GM19240 (cell line): ENCODE measurements around the gene LMTK3.
"Not testable (repeated sequence)": the region's sequence is repeated elsewhere in the genome, so short reads cannot be mapped to it uniquely, and the experiment has no call there.

ENCODE experiments used
- DNase-seq: peaks from one replicate; pipeline ENCODE4 v3.0.0; 2011; ENCODE audit warnings: low spot score; ENCODE audit not compliant: insufficient read length

The LMTK3 gene

GRCh38 chr19:48541813-48542212 lies 30.2 kb upstream of the LMTK3 start:
- no peak for DNase-seq

- DNase-seq, result no peak
These were observed 28.5 kb upstream of the LMTK3 start for GRCh38 chr19:48540110-48540509.

- DNase-seq, result no peak
These were observed 28.0 kb upstream of the LMTK3 start for GRCh38 chr19:48539503-48540096.

- DNase-seq, result not testable (repeated sequence)
These were observed 26.4 kb upstream of the LMTK3 start for GRCh38 chr19:48538057-48538456.

- no peak for DNase-seq
These were observed 25.9 kb upstream of the LMTK3 start for GRCh38 chr19:48537541-48537940.

GRCh38 chr19:48533770-48534169 lies 22.1 kb upstream of the LMTK3 start:
- DNase-seq, result no peak

- DNase-seq, result no peak
These were observed 19.1 kb upstream of the LMTK3 start for GRCh38 chr19:48530770-48531169.

GRCh38 chr19:48530066-48530720 lies 18.6 kb upstream of the LMTK3 start:
- DNase-seq, result no peak

- DNase-seq, result no peak
These were observed 17.5 kb upstream of the LMTK3 start for GRCh38 chr19:48529156-48529555.

GRCh38 chr19:48524732-48525131 lies 13.1 kb upstream of the LMTK3 start:
- DNase-seq, result no peak

GRCh38 chr19:48524221-48524620 lies 12.6 kb upstream of the LMTK3 start:
- DNase-seq, result no peak

GRCh38 chr19:48520134-48520533 lies 8.5 kb upstream of the LMTK3 start:
- DNase-seq, result no peak

GRCh38 chr19:48519426-48519825 lies 7.8 kb upstream of the LMTK3 start:
- DNase-seq, result not testable (repeated sequence)

- DNase-seq, result no peak
These were observed 6.6 kb upstream of the LMTK3 start for GRCh38 chr19:48518207-48518606.

GRCh38 chr19:48516536-48516935 lies 4.9 kb upstream of the LMTK3 start:
- no peak for DNase-seq

GRCh38 chr19:48514123-48514458 lies 2.5 kb upstream of the LMTK3 start:
- no peak for DNase-seq

- peak; percentile 86 for DNase-seq
These were observed 1.9 kb upstream of the LMTK3 start for GRCh38 chr19:48513289-48514122.

GRCh38 chr19:48512504-48513288 lies 1.1 kb upstream of the LMTK3 start:
- DNase-seq, result no peak

- DNase-seq, result no peak
These were observed 309 bp downstream of the LMTK3 start for GRCh38 chr19:48511321-48511731.

- DNase-seq, result no peak
These were observed 990 bp downstream of the LMTK3 start for GRCh38 chr19:48510421-48511268.
